ENCODE results near the gene PROCA1. TPM values are rescaled to one million over a fixed set of nuclear protein-coding genes. Genes with fewer than 3 reads are reported as not detected.
"Not testable (repeated sequence)": the region's sequence is repeated elsewhere in the genome, so short reads cannot be mapped to it uniquely, and the experiment has no call there.

The PROCA1 gene
- total and polyA plus RNA-seq, 4 donors, result 2.9 to 17.4 (median 7.7) TPM

GRCh38 chr17:28659497-28659881 lies 52.2 kb downstream of the PROCA1 start:
- WGBS (ENCODE audit: insufficient coverage), result 96% methylated on average over 23 of the region's 23 CpGs
- H3K36me3 ChIP-seq (ENCODE audit: control insufficient read depth, insufficient read depth, low read length), result peaks cover 36% of the 10 kb centered on the region

GRCh38 chr17:28658766-28659496 lies 52.8 kb downstream of the PROCA1 start:
- 96% methylated on average over 38 of the region's 46 CpGs for WGBS (ENCODE audit: insufficient coverage)
- not testable (repeated sequence) for DNase-seq (ENCODE audit: low read depth in 4 of 6, low spot score in 6 of 6); H3K27me3 ChIP-seq (ENCODE audit: control insufficient read depth, insufficient read depth, low read length); H3K4me1 ChIP-seq (ENCODE audit: control insufficient read depth, insufficient read depth, low read length); H3K27ac ChIP-seq (ENCODE audit: low read depth, low read length); H3K9me3 ChIP-seq (ENCODE audit: control insufficient read depth, insufficient read depth, low read length); H3K4me3 ChIP-seq (ENCODE audit: low read depth, low read length)
- H3K36me3 ChIP-seq (ENCODE audit: control insufficient read depth, insufficient read depth, low read length), result peaks cover 40% of the 10 kb centered on the region

More at GRCh38 chr17:28659497-28659881, 52.2 kb downstream of the PROCA1 start:
- H3K27me3 ChIP-seq (ENCODE audit: control insufficient read depth, insufficient read depth, low read length); H3K9me3 ChIP-seq (ENCODE audit: control insufficient read depth, insufficient read depth, low read length); H3K4me1 ChIP-seq (ENCODE audit: control insufficient read depth, insufficient read depth, low read length); DNase-seq (ENCODE audit: low read depth in 4 of 6, low spot score in 6 of 6); H3K27ac ChIP-seq (ENCODE audit: low read depth, low read length); H3K4me3 ChIP-seq (ENCODE audit: low read depth, low read length): not testable (repeated sequence)

GRCh38 chr17:28658342-28658741 lies 53.3 kb downstream of the PROCA1 start:
- not testable (repeated sequence) for H3K9me3 ChIP-seq (ENCODE audit: control insufficient read depth, insufficient read depth, low read length); H3K27ac ChIP-seq (ENCODE audit: low read depth, low read length); DNase-seq (ENCODE audit: low read depth in 4 of 6, low spot score in 6 of 6); H3K27me3 ChIP-seq (ENCODE audit: control insufficient read depth, insufficient read depth, low read length); H3K4me3 ChIP-seq (ENCODE audit: low read depth, low read length); H3K4me1 ChIP-seq (ENCODE audit: control insufficient read depth, insufficient read depth, low read length)
- peaks cover 46% of the 10 kb centered on the region for H3K36me3 ChIP-seq (ENCODE audit: control insufficient read depth, insufficient read depth, low read length)
- 100% methylated on average over 2 of the region's 8 CpGs for WGBS (ENCODE audit: insufficient coverage)

GRCh38 chr17:28657756-28658155 lies 53.9 kb downstream of the PROCA1 start:
- WGBS (ENCODE audit: insufficient coverage), result 100% methylated on average over 1 of the region's 5 CpGs
- peaks cover 47% of the 10 kb centered on the region for H3K36me3 ChIP-seq (ENCODE audit: control insufficient read depth, insufficient read depth, low read length)
- H3K27ac ChIP-seq (ENCODE audit: low read depth, low read length), result no peak overlapping the region
- H3K9me3 ChIP-seq (ENCODE audit: control insufficient read depth, insufficient read depth, low read length), result no peaks in the 10 kb centered on the region
- H3K4me3 ChIP-seq (ENCODE audit: low read depth, low read length), result no peak overlapping the region
- H3K4me1 ChIP-seq (ENCODE audit: control insufficient read depth, insufficient read depth, low read length), result no peaks in the 10 kb centered on the region
- no peak for DNase-seq (ENCODE audit: low read depth in 4 of 6, low spot score in 6 of 6)
- no peaks in the 10 kb centered on the region for H3K27me3 ChIP-seq (ENCODE audit: control insufficient read depth, insufficient read depth, low read length)

- H3K27ac ChIP-seq (ENCODE audit: low read depth, low read length), result no peak overlapping the region
- no peak for DNase-seq (ENCODE audit: low read depth in 4 of 6, low spot score in 6 of 6)
- 90% methylated on average over 3 of the region's 5 CpGs for WGBS (ENCODE audit: insufficient coverage)
- H3K36me3 ChIP-seq (ENCODE audit: control insufficient read depth, insufficient read depth, low read length), result peaks cover 63% of the 10 kb centered on the region
- no peaks in the 10 kb centered on the region for H3K4me1 ChIP-seq (ENCODE audit: control insufficient read depth, insufficient read depth, low read length)
- H3K27me3 ChIP-seq (ENCODE audit: control insufficient read depth, insufficient read depth, low read length), result no peaks in the 10 kb centered on the region
- no peak overlapping the region for H3K4me3 ChIP-seq (ENCODE audit: low read depth, low read length)
- no peaks in the 10 kb centered on the region for H3K9me3 ChIP-seq (ENCODE audit: control insufficient read depth, insufficient read depth, low read length)
Measured at GRCh38 chr17:28655160-28655559, 56.5 kb downstream of the PROCA1 start.

Small RNA genes lying within 50 kb of the gene (small RNA-seq; reads per million reads assigned to genes)
- gene SNORD42A (ENCODE audit: low replicate concordance) (not detected), gene SNORD42B (ENCODE audit: low replicate concordance) (not detected), gene SNORD4A (ENCODE audit: low replicate concordance) (not detected), gene SNORD4B (ENCODE audit: low replicate concordance) (not detected)

Other genes starting within 250 kb of the PROCA1 start
- under 1 TPM in 1 of 2 donors, not detected in 1; 0.06 TPM for gene SLC13A2, start 238.2 kb downstream of the PROCA1 start, total RNA-seq
- gene SLC13A2, start 238.2 kb downstream of the PROCA1 start, polyA plus RNA-seq (ENCODE audit: insufficient read length in 2 of 2), result under 1 TPM; 0.10 to 0.27 TPM
- not detected for gene FOXN1, start 205.5 kb downstream of the PROCA1 start, total RNA-seq
- not detected for gene FOXN1, start 205.5 kb downstream of the PROCA1 start, polyA plus RNA-seq (ENCODE audit: insufficient read length in 2 of 2)
- 10 to 100 TPM; 33.1 to 58.9 TPM for gene UNC119, start 159.3 kb downstream of the PROCA1 start, total RNA-seq
- gene UNC119, start 159.3 kb downstream of the PROCA1 start, polyA plus RNA-seq (ENCODE audit: insufficient read length in 2 of 2), result 10 to 100 TPM; 79.0 to 85.8 TPM
- 10 to 100 TPM; 34.3 to 40.4 TPM for gene PIGS, start 140.4 kb downstream of the PROCA1 start, total RNA-seq
- 10 to 100 TPM; 53.6 to 57.5 TPM for gene PIGS, start 140.4 kb downstream of the PROCA1 start, polyA plus RNA-seq (ENCODE audit: insufficient read length in 2 of 2)
- gene ALDOC, start 135.0 kb downstream of the PROCA1 start, total RNA-seq, result 100 to 1,000 TPM; 217 to 674 TPM
- gene ALDOC, start 135.0 kb downstream of the PROCA1 start, polyA plus RNA-seq (ENCODE audit: insufficient read length in 2 of 2), result 100 to 1,000 TPM; 578 to 619 TPM
- 10 to 100 TPM; 14.1 to 24.8 TPM for gene SPAG5, start 112.9 kb downstream of the PROCA1 start, total RNA-seq
- gene SPAG5, start 112.9 kb downstream of the PROCA1 start, polyA plus RNA-seq (ENCODE audit: insufficient read length in 2 of 2), result 10 to 100 TPM; 26.7 to 32.0 TPM
- gene RSKR, start 97.7 kb downstream of the PROCA1 start, total RNA-seq, result 10 to 100 TPM; 12.4 to 13.7 TPM
- gene RSKR, start 97.7 kb downstream of the PROCA1 start, polyA plus RNA-seq (ENCODE audit: insufficient read length in 2 of 2), result 10 to 100 TPM; 21.6 to 51.0 TPM
- gene BLTP2, start 66.7 kb downstream of the PROCA1 start, total RNA-seq, result 100 to 1,000 TPM in 1 of 2 donors, 10 to 100 TPM in 1; 87.8 to 108 TPM
- 10 to 100 TPM; 69.1 to 85.7 TPM for gene BLTP2, start 66.7 kb downstream of the PROCA1 start, polyA plus RNA-seq (ENCODE audit: insufficient read length in 2 of 2)
- gene SDF2, start 50.0 kb downstream of the PROCA1 start, total RNA-seq, result 10 to 100 TPM; 43.3 to 72.1 TPM
- 10 to 100 TPM; 65.3 to 73.8 TPM for gene SDF2, start 50.0 kb downstream of the PROCA1 start, polyA plus RNA-seq (ENCODE audit: insufficient read length in 2 of 2)
- 10 to 100 TPM; 46.8 to 48.5 TPM for gene SUPT6H, start 49.7 kb downstream of the PROCA1 start, total RNA-seq
- 10 to 100 TPM; 59.3 to 63.7 TPM for gene SUPT6H, start 49.7 kb downstream of the PROCA1 start, polyA plus RNA-seq (ENCODE audit: insufficient read length in 2 of 2)
- gene RAB34, start 6.0 kb upstream of the PROCA1 start, total RNA-seq, result 100 to 1,000 TPM in 1 of 2 donors, 10 to 100 TPM in 1; 30.0 to 111 TPM
- gene RAB34, start 6.0 kb upstream of the PROCA1 start, polyA plus RNA-seq (ENCODE audit: insufficient read length in 2 of 2), result 10 to 100 TPM; 48.1 to 58.8 TPM
- gene RPL23A, start 8.1 kb upstream of the PROCA1 start, total RNA-seq, result 1,000 to 10,000 TPM in 1 of 2 donors, 100 to 1,000 TPM in 1; 329 to 1,156 TPM
- gene RPL23A, start 8.1 kb upstream of the PROCA1 start, polyA plus RNA-seq (ENCODE audit: insufficient read length in 2 of 2), result 100 to 1,000 TPM; 576 to 608 TPM
- gene TLCD1, start 14.3 kb upstream of the PROCA1 start, total RNA-seq, result 1 to 10 TPM; 3.0 to 5.1 TPM
- 1 to 10 TPM; 7.6 to 9.9 TPM for gene TLCD1, start 14.3 kb upstream of the PROCA1 start, polyA plus RNA-seq (ENCODE audit: insufficient read length in 2 of 2)
- 1 to 10 TPM; 1.5 to 3.0 TPM for gene NEK8, start 16.9 kb upstream of the PROCA1 start, total RNA-seq
- gene NEK8, start 16.9 kb upstream of the PROCA1 start, polyA plus RNA-seq (ENCODE audit: insufficient read length in 2 of 2), result 1 to 10 TPM; 3.5 to 5.0 TPM
- gene TRAF4, start 32.1 kb upstream of the PROCA1 start, total RNA-seq, result 10 to 100 TPM; 33.6 to 56.3 TPM
- gene TRAF4, start 32.1 kb upstream of the PROCA1 start, polyA plus RNA-seq (ENCODE audit: insufficient read length in 2 of 2), result 100 to 1,000 TPM; 168 to 171 TPM
- 1 to 10 TPM; 4.3 to 7.9 TPM for gene FAM222B, start 130.9 kb upstream of the PROCA1 start, total RNA-seq
- 10 to 100 TPM; 31.7 to 33.1 TPM for gene FAM222B, start 130.9 kb upstream of the PROCA1 start, polyA plus RNA-seq (ENCODE audit: insufficient read length in 2 of 2)
- gene ERAL1, start 143.1 kb upstream of the PROCA1 start, total RNA-seq, result 10 to 100 TPM; 23.4 to 31.5 TPM
- 10 to 100 TPM; 64.6 to 68.2 TPM for gene ERAL1, start 143.1 kb upstream of the PROCA1 start, polyA plus RNA-seq (ENCODE audit: insufficient read length in 2 of 2)
- gene FLOT2, start 185.8 kb upstream of the PROCA1 start, total RNA-seq, result 10 to 100 TPM; 34.9 to 39.6 TPM
- gene FLOT2, start 185.8 kb upstream of the PROCA1 start, polyA plus RNA-seq (ENCODE audit: insufficient read length in 2 of 2), result 100 to 1,000 TPM; 129 to 138 TPM
- 10 to 100 TPM; 19.8 to 22.2 TPM for gene DHRS13, start 191.2 kb upstream of the PROCA1 start, total RNA-seq
- gene DHRS13, start 191.2 kb upstream of the PROCA1 start, polyA plus RNA-seq (ENCODE audit: insufficient read length in 2 of 2), result 10 to 100 TPM; 31.4 to 34.0 TPM
- 10 to 100 TPM; 21.3 to 29.6 TPM for gene PHF12, start 239.6 kb upstream of the PROCA1 start, total RNA-seq
- gene PHF12, start 239.6 kb upstream of the PROCA1 start, polyA plus RNA-seq (ENCODE audit: insufficient read length in 2 of 2), result 10 to 100 TPM; 46.3 to 56.0 TPM

Data from spinal cord (tissue), 10 donors.